Parathyroid adenoma (tissue), 2 donors: ENCODE data around the gene NLRP9.

ENCODE experiments used
- H2AFZ ChIP-seq: fragments of 300-600 bp; sonication (generic); one replicate; pipeline ENCODE4 v1.7.0; 2017; ENCODE audit warnings: antibody characterized with exemption, mild to moderate bottlenecking
- H3K27ac ChIP-seq: fragments of 300-600 bp; sonication (generic); one replicate; pipeline ENCODE4 v1.7.0; 2017
- H3K27me3 ChIP-seq: fragments of 300-600 bp; sonication (generic); one replicate; pipeline ENCODE4 v1.7.0; 2017; ENCODE audit warnings: low read length; ENCODE audit not compliant: control insufficient read depth, insufficient read depth
- H3K36me3 ChIP-seq: fragments of 300-600 bp; sonication (generic); one replicate; pipeline ENCODE4 v1.7.0; 2017; ENCODE audit warnings: low read length; ENCODE audit not compliant: control insufficient read depth, insufficient read depth
- H3K4me1 ChIP-seq: fragments of 300-600 bp; sonication (generic); one replicate; pipeline ENCODE4 v1.7.0; 2017; ENCODE audit warnings: control low read depth
- H3K4me2 ChIP-seq: fragments of 300-600 bp; sonication (generic); one replicate; pipeline ENCODE4 v1.7.0; 2017; ENCODE audit warnings: low read length
- H3K4me3 ChIP-seq: fragments of 300-600 bp; sonication (generic); one replicate; pipeline ENCODE4 v1.7.0; 2017; ENCODE audit warnings: low read depth, low read length
- H3K79me2 ChIP-seq: fragments of 300-600 bp; sonication (generic); one replicate; pipeline ENCODE4 v1.7.0; 2017; ENCODE audit warnings: control low read depth
- H3K9ac ChIP-seq: fragments of 300-600 bp; sonication (generic); one replicate; pipeline ENCODE4 v1.7.0; 2017; ENCODE audit warnings: mild to moderate bottlenecking
- H3K9me3 ChIP-seq: fragments of 300-600 bp; sonication (generic); one replicate; pipeline ENCODE4 v1.7.0; 2017; ENCODE audit warnings: low read length; ENCODE audit not compliant: control insufficient read depth
- TF ChIP-seq, protein P1 (sequence below): fragments of 300-600 bp; sonication (generic); IDR thresholded peaks from one replicate; pipeline ENCODE4 v1.7.0; 2017; ENCODE audit warnings: antibody characterized with exemption, mild to moderate bottlenecking
- donor health status: primary hyperparathyroidism.

NLRP9 gene

DNA sequence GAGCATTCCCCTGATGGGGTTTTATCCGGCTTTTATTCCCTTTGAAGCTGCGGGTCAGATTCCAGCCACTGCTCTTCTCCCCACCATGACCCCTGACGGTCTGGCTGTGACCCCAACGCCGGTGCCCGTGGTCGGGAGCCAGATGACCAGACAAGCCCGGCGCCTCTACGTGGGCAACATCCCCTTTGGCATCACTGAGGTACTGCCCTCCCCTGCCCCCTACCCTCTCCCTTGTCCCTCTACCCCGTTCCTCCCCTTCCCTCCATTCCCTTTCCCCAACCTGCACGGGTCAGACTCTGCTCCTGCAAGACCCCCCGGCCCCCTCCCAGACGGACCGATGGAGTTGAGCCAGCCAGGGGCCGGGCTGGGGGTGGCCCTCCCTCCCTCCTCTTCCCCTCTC is 77.2 kb downstream of the NLRP9 start:
- Histone ChIP-seq H3K4me3 (no peak overlapping the region), H3K79me2 (peaks cover 89% of the 10 kb centered on the region), H3K27ac (no peak overlapping the region), H3K9me3 (no peaks in the 10 kb centered on the region), H3K4me1 (peaks cover 23% of the 10 kb centered on the region), H2AFZ (no peak overlapping the region), H3K27me3 (no peaks in the 10 kb centered on the region), H3K36me3 (no peaks in the 10 kb centered on the region), H3K9ac (no peak overlapping the region), H3K4me2 (no peak overlapping the region)
- TF ChIP-seq, protein P1, sequence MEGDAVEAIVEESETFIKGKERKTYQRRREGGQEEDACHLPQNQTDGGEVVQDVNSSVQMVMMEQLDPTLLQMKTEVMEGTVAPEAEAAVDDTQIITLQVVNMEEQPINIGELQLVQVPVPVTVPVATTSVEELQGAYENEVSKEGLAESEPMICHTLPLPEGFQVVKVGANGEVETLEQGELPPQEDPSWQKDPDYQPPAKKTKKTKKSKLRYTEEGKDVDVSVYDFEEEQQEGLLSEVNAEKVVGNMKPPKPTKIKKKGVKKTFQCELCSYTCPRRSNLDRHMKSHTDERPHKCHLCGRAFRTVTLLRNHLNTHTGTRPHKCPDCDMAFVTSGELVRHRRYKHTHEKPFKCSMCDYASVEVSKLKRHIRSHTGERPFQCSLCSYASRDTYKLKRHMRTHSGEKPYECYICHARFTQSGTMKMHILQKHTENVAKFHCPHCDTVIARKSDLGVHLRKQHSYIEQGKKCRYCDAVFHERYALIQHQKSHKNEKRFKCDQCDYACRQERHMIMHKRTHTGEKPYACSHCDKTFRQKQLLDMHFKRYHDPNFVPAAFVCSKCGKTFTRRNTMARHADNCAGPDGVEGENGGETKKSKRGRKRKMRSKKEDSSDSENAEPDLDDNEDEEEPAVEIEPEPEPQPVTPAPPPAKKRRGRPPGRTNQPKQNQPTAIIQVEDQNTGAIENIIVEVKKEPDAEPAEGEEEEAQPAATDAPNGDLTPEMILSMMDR = no peak

GRCh38 chr19:55660404-55660803 is 77.8 kb downstream of the NLRP9 start:
- no peaks in the 10 kb centered on the region for H3K36me3 ChIP-seq
- H3K4me1 ChIP-seq = peaks cover 23% of the 10 kb centered on the region

DNA sequence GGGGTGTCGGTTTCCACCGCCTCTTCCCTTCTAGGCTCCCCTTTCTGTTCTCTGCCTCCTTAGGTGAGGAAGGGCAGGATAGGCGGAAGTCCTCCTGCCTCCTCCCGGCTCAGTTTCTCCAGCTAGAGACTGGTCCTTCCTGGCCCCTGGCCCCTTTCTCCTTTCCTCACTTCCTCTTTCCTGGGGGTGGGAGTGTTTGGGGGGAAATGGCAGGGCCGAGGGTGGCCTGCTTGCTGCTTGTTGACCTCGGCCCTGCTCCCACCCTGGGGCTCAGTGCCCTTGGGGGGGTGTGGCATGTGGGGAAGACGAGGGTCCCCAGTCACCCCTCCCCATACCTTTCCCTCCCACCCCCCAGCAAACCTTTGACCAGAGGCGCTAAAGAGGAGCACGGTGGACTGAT is 78.4 kb downstream of the NLRP9 start:
- Histone ChIP-seq H3K4me2 (no peak overlapping the region), H3K4me1 (peaks cover 23% of the 10 kb centered on the region), H3K36me3 (no peaks in the 10 kb centered on the region), H2AFZ (no peak overlapping the region), H3K9me3 (no peaks in the 10 kb centered on the region), H3K79me2 (peaks cover 91% of the 10 kb centered on the region), H3K27me3 (no peaks in the 10 kb centered on the region), H3K27ac (no peak overlapping the region), H3K4me3 (no peak overlapping the region), H3K9ac (no peak overlapping the region)
- TF ChIP-seq, protein P1 = no peak

More at GRCh38 chr19:55660404-55660803, 77.8 kb downstream of the NLRP9 start:
- Histone ChIP-seq H3K4me3 (no peak overlapping the region), H3K27me3 (no peaks in the 10 kb centered on the region), H3K4me2 (no peak overlapping the region), H2AFZ (no peak overlapping the region), H3K79me2 (peaks cover 89% of the 10 kb centered on the region), H3K27ac (no peak overlapping the region), H3K9ac (no peak overlapping the region), H3K9me3 (no peaks in the 10 kb centered on the region)
- TF ChIP-seq, protein P1 = no peak

- Histone ChIP-seq H3K4me2 (peak overlapping the region; percentile 50), H3K9me3 (no peaks in the 10 kb centered on the region), H3K36me3 (no peaks in the 10 kb centered on the region), H3K4me1 (peaks cover 23% of the 10 kb centered on the region), H3K27ac (no peak overlapping the region), H3K79me2 (peaks cover 85% of the 10 kb centered on the region), H3K4me3 (no peak overlapping the region), H2AFZ (no peak overlapping the region), H3K9ac (no peak overlapping the region), H3K27me3 (no peaks in the 10 kb centered on the region)
- TF ChIP-seq, protein P1 = no peak
These were observed 79.2 kb downstream of the NLRP9 start for GRCh38 chr19:55658846-55659459.
